ENCODE results near the gene KAT8. TPM values are rescaled to one million over a fixed set of nuclear protein-coding genes. Genes with fewer than 3 reads are reported as not detected.
"Not testable (repeated sequence)": the region's sequence is repeated elsewhere in the genome, so short reads cannot be mapped to it uniquely, and the experiment has no call there.

Gene KAT8
- total and polyA plus RNA-seq, 4 donors = 15.9 to 37.4 (median 19.6) TPM

- no peak overlapping the region for H3K4me3 ChIP-seq (ENCODE audit: low read depth in 1 of 3, low read length in 3 of 3)
- H3K27ac ChIP-seq (ENCODE audit: low read depth in 1 of 2, low read length in 2 of 2) = no peak overlapping the region
- no peak overlapping the region for H3K9ac ChIP-seq (ENCODE audit: low read depth in 1 of 2, low read length in 2 of 2)
- no peak for DNase-seq (ENCODE audit: low spot score)
- H3K9me3 ChIP-seq (ENCODE audit: control insufficient read depth in 4 of 4, low read length in 3 of 4) = no peaks in the 10 kb centered on the region
- no peak for TF ChIP-seq TAF1 (conservative IDR thresholded peaks at IDR 0.05)
- TF ChIP-seq RXRA (IDR thresholded peaks at IDR 0.05) = no peak
- H3K36me3 ChIP-seq (ENCODE audit: control insufficient read depth in 4 of 4, insufficient read depth in 3 of 4, low read depth in 1 of 4, low read length in 3 of 4) = peaks cover 5 to 13% (median 8%) of the 10 kb centered on the region in 4 donors
- H3K27me3 ChIP-seq (ENCODE audit: control insufficient read depth in 4 of 4, insufficient read depth in 4 of 4, low read length in 3 of 4) = no peaks in the 10 kb centered on the region
- peaks cover 6 to 30% (median 15%) of the 10 kb centered on the region in 4 donors for H3K4me1 ChIP-seq (ENCODE audit: control insufficient read depth in 4 of 4, insufficient read depth in 4 of 4, low read length in 3 of 4)
- 87% methylated on average over 6 of the region's 6 CpGs for WGBS
Measured at GRCh38 chr16:31136287-31136662, 18.8 kb downstream of the KAT8 start.

- not testable (repeated sequence) for H3K36me3 ChIP-seq (ENCODE audit: control insufficient read depth in 4 of 4, insufficient read depth in 3 of 4, low read depth in 1 of 4, low read length in 3 of 4); H3K9ac ChIP-seq (ENCODE audit: low read depth in 1 of 2, low read length in 2 of 2); H3K27me3 ChIP-seq (ENCODE audit: control insufficient read depth in 4 of 4, insufficient read depth in 4 of 4, low read length in 3 of 4); H3K4me3 ChIP-seq (ENCODE audit: low read depth in 1 of 3, low read length in 3 of 3); H3K27ac ChIP-seq (ENCODE audit: low read depth in 1 of 2, low read length in 2 of 2); H3K9me3 ChIP-seq (ENCODE audit: control insufficient read depth in 4 of 4, low read length in 3 of 4); DNase-seq (ENCODE audit: low spot score)
- 90% methylated on average over 20 of the region's 20 CpGs for WGBS
- peaks cover 11 to 37% (median 22%) of the 10 kb centered on the region in 4 donors for H3K4me1 ChIP-seq (ENCODE audit: control insufficient read depth in 4 of 4, insufficient read depth in 4 of 4, low read length in 3 of 4)
Measured at GRCh38 chr16:31136822-31137499, 19.5 kb downstream of the KAT8 start.

GRCh38 chr16:31138621-31139578, 21.4 kb downstream of the KAT8 start:
- no peak for DNase-seq (ENCODE audit: low spot score)
- Histone ChIP-seq H3K4me3 (ENCODE audit: low read depth in 1 of 3, low read length in 3 of 3) (no peak overlapping the region), H3K9ac (ENCODE audit: low read depth in 1 of 2, low read length in 2 of 2) (no peak overlapping the region), H3K9me3 (ENCODE audit: control insufficient read depth in 4 of 4, low read length in 3 of 4) (no peaks in the 10 kb centered on the region), H3K27ac (ENCODE audit: low read depth in 1 of 2, low read length in 2 of 2) (peak overlapping the region in 1 of 2 donors; percentile 33), H3K4me1 (ENCODE audit: control insufficient read depth in 4 of 4, insufficient read depth in 4 of 4, low read length in 3 of 4) (peaks cover 14 to 40% (median 24%) of the 10 kb centered on the region in 4 donors), H3K27me3 (ENCODE audit: control insufficient read depth in 4 of 4, insufficient read depth in 4 of 4, low read length in 3 of 4) (no peaks in the 10 kb centered on the region), H3K36me3 (ENCODE audit: control insufficient read depth in 4 of 4, insufficient read depth in 3 of 4, low read depth in 1 of 4, low read length in 3 of 4) (no peaks in the 10 kb centered on the region)
- peak; percentile 44 for TF ChIP-seq SP1 (IDR thresholded peaks at IDR 0.05)
- TF ChIP-seq ATF3 (IDR thresholded peaks at IDR 0.05) = no peak
- WGBS = 66% methylated on average over 27 of the region's 27 CpGs

GRCh38 chr16:31141071-31141469, 23.6 kb downstream of the KAT8 start:
- not testable (repeated sequence) for DNase-seq (ENCODE audit: low spot score); H3K4me3 ChIP-seq (ENCODE audit: low read depth in 1 of 3, low read length in 3 of 3); H3K27me3 ChIP-seq (ENCODE audit: control insufficient read depth in 4 of 4, insufficient read depth in 4 of 4, low read length in 3 of 4); H3K36me3 ChIP-seq (ENCODE audit: control insufficient read depth in 4 of 4, insufficient read depth in 3 of 4, low read depth in 1 of 4, low read length in 3 of 4); H3K9ac ChIP-seq (ENCODE audit: low read depth in 1 of 2, low read length in 2 of 2); H3K9me3 ChIP-seq (ENCODE audit: control insufficient read depth in 4 of 4, low read length in 3 of 4)
- WGBS = 93% methylated on average over 9 of the region's 9 CpGs
- peaks cover 14 to 27% (median 19%) of the 10 kb centered on the region in 4 donors for H3K4me1 ChIP-seq (ENCODE audit: control insufficient read depth in 4 of 4, insufficient read depth in 4 of 4, low read length in 3 of 4)
- H3K27ac ChIP-seq (ENCODE audit: low read depth in 1 of 2, low read length in 2 of 2) = peak overlapping the region; percentile 50 to 81
